ENCODE data around the gene CDKN2B.
A peak's percentile ranks its signal among the peaks of the same experiment; 100 is the strongest.
"Not testable (repeated sequence)": the region's sequence is repeated elsewhere in the genome, so short reads cannot be mapped to it uniquely, and the experiment has no call there.

CDKN2B gene, protein sequence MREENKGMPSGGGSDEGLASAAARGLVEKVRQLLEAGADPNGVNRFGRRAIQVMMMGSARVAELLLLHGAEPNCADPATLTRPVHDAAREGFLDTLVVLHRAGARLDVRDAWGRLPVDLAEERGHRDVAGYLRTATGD

DNA sequence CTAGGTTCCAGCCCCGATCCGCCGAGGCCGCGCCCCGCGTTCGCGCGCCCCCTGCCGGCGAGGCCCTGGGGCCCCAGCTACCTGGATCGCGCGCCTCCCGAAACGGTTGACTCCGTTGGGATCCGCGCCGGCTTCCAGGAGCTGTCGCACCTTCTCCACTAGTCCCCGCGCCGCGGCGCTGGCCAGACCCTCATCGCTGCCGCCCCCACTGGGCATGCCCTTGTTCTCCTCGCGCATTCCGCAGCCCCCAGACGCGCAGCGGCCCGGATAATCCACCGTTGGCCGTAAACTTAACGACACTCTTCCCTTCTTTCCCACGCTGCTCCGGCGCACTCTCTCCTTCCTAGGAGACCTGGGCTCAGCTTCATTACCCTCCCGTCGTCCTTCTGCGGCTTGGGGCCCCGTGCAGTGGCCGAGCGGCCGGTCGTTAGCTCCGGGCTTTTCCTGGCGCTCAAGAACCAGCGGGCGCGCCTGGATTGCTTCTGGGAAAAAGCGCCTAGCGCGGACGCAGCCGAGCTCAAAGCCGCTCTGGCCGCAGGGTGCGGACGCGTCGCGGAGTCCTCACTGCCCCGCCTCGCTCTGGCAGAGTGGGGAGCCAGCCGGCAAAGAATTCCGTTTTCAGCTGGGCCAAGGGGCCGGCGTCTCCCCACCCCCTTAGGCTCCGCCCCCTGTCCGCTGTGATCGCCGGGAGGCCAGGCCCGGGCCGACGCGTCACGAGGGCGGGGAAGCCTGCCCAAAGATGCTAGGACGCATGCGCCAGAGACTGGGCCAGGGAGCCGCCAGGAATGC lies at the start of gene CDKN2B:
CDKN2B (minus strand) TSS at position 589 of the 789 bp plus-strand sequence; CDS start at position 237, 352 bp downstream.
- peak; percentile 21 to 92 (median 77) for DNase-seq

DNA sequence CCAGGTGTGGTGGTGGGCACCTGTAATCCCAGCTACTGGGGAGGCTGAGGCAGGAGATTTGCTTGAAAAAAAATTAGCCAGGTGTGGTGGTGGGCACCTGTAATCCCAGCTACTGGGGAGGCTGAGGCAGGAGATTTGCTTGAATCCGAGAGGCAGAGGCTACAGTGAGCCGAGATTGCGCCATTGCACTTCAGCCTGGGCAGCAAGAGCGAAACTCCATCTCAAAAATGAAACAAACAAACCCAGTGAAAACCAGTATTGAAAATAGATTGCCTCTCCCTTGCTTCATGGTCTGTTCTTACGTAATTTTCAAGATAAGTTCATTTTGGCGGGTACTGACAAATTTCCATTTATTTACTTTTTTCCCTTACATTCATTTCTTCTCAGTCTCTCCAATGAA lies 48.9 kb upstream of the CDKN2B start:
- not testable (repeated sequence) for DNase-seq

DNA sequence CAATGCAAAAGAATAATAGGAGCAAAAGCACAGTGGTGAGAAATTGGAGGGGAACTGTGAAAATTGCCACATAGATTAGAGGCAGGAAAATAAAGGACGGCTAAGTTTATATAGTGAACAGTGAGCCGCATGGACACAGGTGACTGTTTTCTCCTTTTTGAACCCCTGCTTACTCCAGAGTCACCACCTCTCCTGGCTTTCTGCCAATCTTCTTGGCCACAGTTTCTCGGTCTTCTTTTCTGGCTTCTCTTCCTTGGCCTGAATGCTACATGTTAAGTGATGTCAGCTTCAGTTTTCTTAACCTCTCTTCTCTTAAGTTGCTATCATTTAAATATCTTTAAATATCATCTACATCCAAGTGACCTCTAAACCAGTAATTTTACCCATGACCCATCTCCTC lies 47.3 kb upstream of the CDKN2B start:
- DNase-seq: no peak

GRCh38 chr9:22055090-22055489 lies 46.0 kb upstream of the CDKN2B start:
- no peak for DNase-seq

DNA sequence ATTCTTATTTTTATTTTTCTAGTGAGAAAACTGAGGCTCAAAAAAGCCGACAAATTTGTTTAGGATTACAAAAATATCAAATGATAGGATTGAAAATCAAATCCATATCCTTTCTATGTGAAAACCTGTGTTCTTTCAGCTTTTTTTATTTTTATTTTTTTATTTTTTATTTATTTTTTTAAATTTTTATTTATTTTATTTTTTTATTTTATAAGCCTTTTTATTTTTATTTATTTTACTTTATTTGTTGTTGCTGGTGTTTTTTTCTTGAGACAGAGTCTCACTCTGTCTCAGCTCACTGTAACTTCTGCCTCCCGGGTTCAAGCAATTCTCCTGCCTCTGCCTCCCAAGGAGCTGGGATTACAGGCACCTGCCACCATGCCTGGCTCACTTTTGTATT lies 45.4 kb upstream of the CDKN2B start:
- DNase-seq: no peak

- DNase-seq: no peak
Observed at GRCh38 chr9:22054076-22054475, 45.0 kb upstream of the CDKN2B start.

DNA sequence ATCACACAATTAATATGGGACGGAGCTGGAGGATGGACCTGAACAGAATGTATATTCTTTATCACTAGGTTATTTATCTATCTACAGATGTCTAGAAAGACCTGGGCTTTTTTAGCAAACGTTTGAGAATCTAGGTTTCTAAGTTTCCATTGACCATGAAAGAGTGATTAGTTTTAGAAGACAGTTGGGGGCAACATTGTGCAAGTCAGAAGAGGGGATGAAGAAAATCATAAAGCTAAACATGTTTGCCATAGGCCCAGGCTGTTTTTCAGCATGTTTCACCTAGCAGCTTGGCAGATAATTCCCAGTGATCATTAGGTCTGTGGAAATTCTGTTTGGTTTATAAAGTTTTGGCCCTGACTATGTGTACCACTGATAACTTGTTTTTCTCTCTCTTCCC lies 44.1 kb upstream of the CDKN2B start:
- no peak for DNase-seq

DNA sequence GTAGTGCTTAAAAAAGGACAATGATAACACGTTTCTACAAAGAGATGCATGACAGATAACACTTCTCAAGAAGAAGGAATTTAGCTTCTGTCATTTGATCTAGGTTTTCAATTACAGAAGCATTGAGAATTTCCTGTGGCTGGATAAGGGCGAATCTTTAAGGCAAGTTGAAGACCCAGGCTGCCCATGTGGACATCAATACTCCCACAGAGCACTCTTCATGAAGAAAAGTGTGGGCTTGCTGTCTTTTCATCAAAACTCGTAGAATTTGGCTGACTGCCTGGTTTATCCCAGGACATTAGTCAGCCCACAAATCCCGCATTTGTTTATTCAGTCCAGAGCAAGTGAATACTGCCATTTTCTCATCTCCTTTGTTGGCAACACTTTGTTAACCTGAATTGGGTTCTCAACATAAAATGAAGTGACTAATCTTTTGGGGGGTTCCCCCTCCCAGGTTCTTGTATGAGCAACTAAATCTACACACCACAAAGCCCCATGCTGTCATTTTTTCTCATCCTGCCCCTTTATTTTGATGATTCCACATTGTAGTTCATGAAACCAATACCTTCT lies 43.4 kb upstream of the CDKN2B start:
- peak in 16 of 51 donors; percentile 1 to 53 (median 6) for DNase-seq

DNA sequence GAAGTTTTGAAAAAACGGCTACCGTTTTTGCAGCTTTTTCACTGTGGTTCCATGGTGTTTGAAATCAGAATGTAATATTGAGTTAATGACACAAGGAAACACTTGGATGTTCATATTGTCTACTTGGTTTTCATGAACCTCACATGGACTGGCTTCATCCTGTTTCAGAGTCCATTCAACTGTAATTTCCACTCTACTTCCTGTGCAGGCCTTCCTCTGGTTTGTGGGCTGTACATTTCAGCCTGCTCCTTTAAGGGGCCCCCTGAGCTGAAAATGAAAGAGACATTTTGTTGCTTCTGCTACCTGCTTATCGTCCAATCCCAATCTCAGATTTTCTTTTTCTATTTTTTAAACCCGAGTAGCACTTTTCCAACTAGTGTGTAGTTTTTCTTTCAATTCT lies 41.8 kb upstream of the CDKN2B start:
- DNase-seq: no peak

- no peak for DNase-seq
Observed at GRCh38 chr9:22049411-22049810, 40.3 kb upstream of the CDKN2B start.

- DNase-seq: no peak
Observed at GRCh38 chr9:22047596-22047995, 38.5 kb upstream of the CDKN2B start.

DNA sequence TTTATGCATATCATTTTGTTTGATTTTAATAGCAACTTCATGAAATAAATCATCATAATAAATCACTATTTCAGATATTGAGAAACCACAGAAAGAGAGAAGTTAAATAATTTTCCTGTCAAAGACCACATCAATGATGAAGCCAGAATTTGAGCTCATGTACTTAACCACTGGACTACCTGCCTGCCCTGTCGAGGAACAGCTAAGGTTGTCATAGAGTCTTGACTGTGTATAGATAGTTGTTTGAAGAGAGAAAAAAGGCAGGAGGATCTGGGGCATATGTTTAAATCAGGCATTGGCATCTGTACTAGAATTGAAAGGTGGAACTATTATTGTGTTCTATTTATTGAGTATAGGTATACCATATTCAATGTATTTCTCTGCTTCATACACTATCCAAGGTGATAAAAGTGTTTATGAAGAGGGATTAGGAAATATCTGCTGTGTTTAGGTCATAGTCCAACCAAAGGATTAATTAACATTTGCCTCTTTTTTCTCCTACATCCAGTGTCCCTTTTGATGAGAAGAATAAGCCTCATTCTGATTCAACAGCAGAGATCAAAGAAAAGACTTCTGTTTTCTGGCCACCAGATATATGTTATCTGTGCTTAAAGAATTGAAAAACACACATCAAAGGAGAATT lies 37.3 kb upstream of the CDKN2B start:
- no peak for DNase-seq

DNA sequence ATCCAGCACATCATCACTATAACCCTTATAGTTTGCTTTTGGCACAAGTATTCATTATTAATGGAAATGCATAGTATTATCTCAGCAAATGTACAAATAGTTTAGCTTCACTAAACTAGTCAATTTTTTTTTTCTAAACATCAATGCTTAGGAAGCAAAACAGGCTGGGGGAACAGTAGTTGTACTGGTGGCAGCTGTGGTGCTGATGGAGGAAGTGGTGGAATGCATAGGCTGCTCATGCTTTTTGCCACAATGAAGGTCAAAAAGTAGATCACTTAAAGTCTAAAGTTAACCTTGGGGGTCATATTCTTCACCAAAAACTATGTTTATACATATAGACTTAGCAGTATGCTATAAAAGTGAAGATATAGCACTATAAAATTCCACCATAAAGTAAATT lies 36.3 kb upstream of the CDKN2B start:
- no peak for DNase-seq

DNA sequence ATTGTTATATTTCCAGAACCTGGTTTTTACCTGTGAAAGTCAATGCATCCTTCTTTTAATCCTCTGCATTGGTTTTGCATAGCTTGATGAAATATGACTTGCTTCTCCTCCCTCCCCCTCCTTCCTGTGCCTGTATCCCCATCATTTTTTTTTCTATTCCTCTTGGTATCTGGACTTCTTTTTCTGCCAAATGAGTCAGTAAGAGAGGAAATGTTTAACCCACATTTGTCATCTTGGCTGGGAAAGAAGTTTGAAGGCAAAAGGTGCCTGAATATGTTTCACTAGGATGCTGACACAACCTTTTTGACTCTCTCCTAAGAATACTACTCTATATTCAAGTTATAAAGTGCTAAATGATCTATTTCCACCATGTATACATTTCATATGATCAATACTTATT lies 35.5 kb upstream of the CDKN2B start:
- no peak for DNase-seq

GRCh38 chr9:22043928-22044327 lies 34.8 kb upstream of the CDKN2B start:
- DNase-seq: no peak

- DNase-seq: no peak
Observed at GRCh38 chr9:22041775-22042174, 32.7 kb upstream of the CDKN2B start.

- no peak for DNase-seq
Observed at GRCh38 chr9:22041344-22041743, 32.2 kb upstream of the CDKN2B start.

DNA sequence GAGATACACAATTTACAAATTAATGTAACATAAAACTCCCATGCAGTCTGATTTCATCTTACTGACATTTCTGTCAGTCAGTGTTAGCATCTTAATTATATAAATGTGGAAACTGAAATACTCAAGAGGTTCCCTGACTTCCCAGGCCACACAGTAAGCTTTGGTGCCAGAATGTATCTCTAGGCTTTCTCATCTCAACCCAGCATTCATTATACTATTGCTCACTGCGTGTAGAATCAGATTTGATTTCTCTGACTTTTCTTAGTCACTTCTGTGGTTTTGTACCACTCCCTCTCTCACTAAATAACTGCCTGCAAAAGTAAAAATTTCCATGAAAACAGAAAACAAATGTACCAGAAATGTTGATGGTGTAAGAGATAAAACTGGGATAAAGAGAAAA lies 31.7 kb upstream of the CDKN2B start:
- no peak for DNase-seq

- DNase-seq: no peak
Observed at GRCh38 chr9:22039258-22039657, 30.2 kb upstream of the CDKN2B start.

GRCh38 chr9:22037954-22038690 lies 29.0 kb upstream of the CDKN2B start:
- DNase-seq: no peak

GRCh38 chr9:22036866-22037626 lies 27.9 kb upstream of the CDKN2B start:
- DNase-seq: no peak
